Hepatocyte (in vitro differentiated cells): ENCODE measurements around the gene BHLHE23.

ENCODE experiments used
- EZH2 ChIP-seq: fragments of 200-600 bp; sonication (generic); IDR thresholded peaks from 2 replicates; pipeline ENCODE4 v1.6.1; 2016; ENCODE audit warnings: antibody characterized with exemption, mild to moderate bottlenecking, borderline replicate concordance
- EZH2phosphoT487 ChIP-seq: fragments of 200-600 bp; sonication (generic); IDR thresholded peaks from one replicate; pipeline ENCODE4 v1.6.1; 2018; ENCODE audit warnings: antibody characterized with exemption, mild to moderate bottlenecking, low read depth, moderate library complexity; ENCODE audit not compliant: unreplicated experiment, severe bottlenecking
- TF ChIP-seq, protein P1 (sequence below): fragments of 200-600 bp; sonication (generic); IDR thresholded peaks from 2 replicates; pipeline ENCODE4 v1.5.1; 2016; ENCODE audit warnings: antibody characterized with exemption, mild to moderate bottlenecking; ENCODE audit not compliant: poor library complexity

DNA sequence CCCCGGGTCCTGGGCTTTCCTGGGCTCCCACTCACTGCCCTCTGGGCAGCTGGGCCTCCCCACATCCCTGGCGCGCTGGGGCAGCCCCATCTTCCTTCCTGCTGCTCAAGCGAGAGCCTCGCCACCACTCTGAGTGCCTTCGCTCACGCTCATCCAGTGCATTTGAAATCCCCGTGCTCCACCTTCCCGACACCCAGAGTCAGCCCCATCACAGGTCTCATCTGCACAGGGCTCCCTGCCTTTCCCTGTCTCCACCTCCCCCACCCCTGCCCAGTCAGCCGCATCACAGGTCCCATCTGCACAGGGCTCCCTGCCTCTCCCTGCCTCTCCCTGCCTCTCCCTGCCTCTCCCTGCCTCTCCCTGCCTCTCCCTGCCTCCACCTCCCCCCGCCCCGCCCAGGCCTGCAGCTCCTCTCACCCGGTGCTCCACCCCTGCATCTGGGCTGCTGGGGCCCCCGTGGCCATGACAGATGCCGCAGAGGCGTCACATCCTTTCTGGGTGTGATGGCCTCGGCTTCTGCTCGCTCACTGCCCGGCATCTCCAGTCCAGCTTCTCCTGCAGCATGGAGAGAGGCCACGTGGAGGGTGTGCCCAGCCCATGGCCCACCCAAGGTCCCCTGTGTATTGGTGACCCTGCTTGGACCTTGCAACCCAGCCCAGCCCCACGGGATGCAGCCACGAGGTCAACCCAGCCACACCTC, 9.0 kb upstream of the BHLHE23 start:
- TF ChIP-seq, protein P1, sequence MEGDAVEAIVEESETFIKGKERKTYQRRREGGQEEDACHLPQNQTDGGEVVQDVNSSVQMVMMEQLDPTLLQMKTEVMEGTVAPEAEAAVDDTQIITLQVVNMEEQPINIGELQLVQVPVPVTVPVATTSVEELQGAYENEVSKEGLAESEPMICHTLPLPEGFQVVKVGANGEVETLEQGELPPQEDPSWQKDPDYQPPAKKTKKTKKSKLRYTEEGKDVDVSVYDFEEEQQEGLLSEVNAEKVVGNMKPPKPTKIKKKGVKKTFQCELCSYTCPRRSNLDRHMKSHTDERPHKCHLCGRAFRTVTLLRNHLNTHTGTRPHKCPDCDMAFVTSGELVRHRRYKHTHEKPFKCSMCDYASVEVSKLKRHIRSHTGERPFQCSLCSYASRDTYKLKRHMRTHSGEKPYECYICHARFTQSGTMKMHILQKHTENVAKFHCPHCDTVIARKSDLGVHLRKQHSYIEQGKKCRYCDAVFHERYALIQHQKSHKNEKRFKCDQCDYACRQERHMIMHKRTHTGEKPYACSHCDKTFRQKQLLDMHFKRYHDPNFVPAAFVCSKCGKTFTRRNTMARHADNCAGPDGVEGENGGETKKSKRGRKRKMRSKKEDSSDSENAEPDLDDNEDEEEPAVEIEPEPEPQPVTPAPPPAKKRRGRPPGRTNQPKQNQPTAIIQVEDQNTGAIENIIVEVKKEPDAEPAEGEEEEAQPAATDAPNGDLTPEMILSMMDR, result no peak
- no peak for TF ChIP-seq EZH2
- no peak for TF ChIP-seq EZH2phosphoT487
